T-helper 17 cell (primary cell): ENCODE data around the gene DNAH14. TPM values are rescaled to one million over a fixed set of nuclear protein-coding genes. Genes with fewer than 3 reads are reported as not detected.
"Not testable (repeated sequence)": the region's sequence is repeated elsewhere in the genome, so short reads cannot be mapped to it uniquely, and the experiment has no call there.

Experiments used
- ATAC-seq: fragments of 150-1000 bp; cut with Tn5 transposase; 2 replicates; pipeline ENCODE4 v1.10.0; 2021; ENCODE audit warnings: mild to moderate bottlenecking, moderate library complexity
- DNase-seq, 3 donors: peaks; one replicate each; pipeline versions ENCODE4 v3.0.0 to v3.0.0-alpha.2; 2020 to 2021
- H3K9me3 ChIP-seq: one replicate; pipeline ENCODE4 v1.7.0; 2013; ENCODE audit warnings: low read length, mild to moderate bottlenecking; ENCODE audit not compliant: control insufficient read depth, poor library complexity, severe bottlenecking
- H3K27ac Mint-ChIP-seq: one replicate; pipeline ENCODE4 v1.8.0; 2022; ENCODE audit warnings: mild to moderate bottlenecking, moderate library complexity, mixed read lengths
- H3K27me3 Mint-ChIP-seq: one replicate; pipeline ENCODE4 v1.8.0; 2022; ENCODE audit warnings: mixed read lengths
- H3K36me3 Mint-ChIP-seq: one replicate; pipeline ENCODE4 v1.8.0; 2022; ENCODE audit warnings: low read depth, mixed read lengths
- H3K4me1 Mint-ChIP-seq: one replicate; pipeline ENCODE4 v1.8.0; 2022; ENCODE audit warnings: mild to moderate bottlenecking, mixed read lengths
- H3K4me3 Mint-ChIP-seq: one replicate; pipeline ENCODE4 v1.8.0; 2022; ENCODE audit warnings: mild to moderate bottlenecking, moderate library complexity, mixed read lengths
- total RNA-seq, 4 donors: library from RNA in 2 of 4; stranded (reverse) in 2 of 4; gene quantifications; one replicate each; pipeline ENCODE4 v1.2.3 and lab custom pipeline; 2022 to 2026

The DNAH14 gene
- total RNA-seq, 2 donors from 2014 or later: 1.1 TPM; not detected in 1

- Mint-ChIP-seq H3K27me3 (no peaks in the 10 kb centered on the region), H3K36me3 (no peaks in the 10 kb centered on the region), H3K4me3 (no peak overlapping the region), H3K27ac (no peak overlapping the region), H3K4me1 (no peaks in the 10 kb centered on the region)
- DNase-seq: no peak
- H3K9me3 ChIP-seq: peaks cover 6% of the 10 kb centered on the region
- no peak for ATAC-seq
Measured at GRCh38 chr1:224931605-224932004, 2.1 kb downstream of the DNAH14 start.

GRCh38 chr1:224932607-224933249 is 3.3 kb downstream of the DNAH14 start:
- peaks cover 6% of the 10 kb centered on the region for H3K9me3 ChIP-seq
- Mint-ChIP-seq H3K27ac (no peak overlapping the region), H3K27me3 (no peaks in the 10 kb centered on the region), H3K4me3 (no peak overlapping the region), H3K36me3 (no peaks in the 10 kb centered on the region), H3K4me1 (no peaks in the 10 kb centered on the region)
- DNase-seq (no peak), ATAC-seq (no peak)

GRCh38 chr1:224933584-224933983 is 4.1 kb downstream of the DNAH14 start:
- no peak overlapping the region for H3K4me3 Mint-ChIP-seq
- peaks cover 8% of the 10 kb centered on the region for H3K9me3 ChIP-seq
- no peak overlapping the region for H3K27ac Mint-ChIP-seq
- H3K4me1 Mint-ChIP-seq: no peaks in the 10 kb centered on the region
- ATAC-seq (no peak), DNase-seq (no peak)
- H3K27me3 Mint-ChIP-seq: no peaks in the 10 kb centered on the region
- peaks cover 2% of the 10 kb centered on the region for H3K36me3 Mint-ChIP-seq

- H3K4me3 Mint-ChIP-seq: no peak overlapping the region
- ATAC-seq (no peak), DNase-seq (no peak)
- H3K27ac Mint-ChIP-seq: no peak overlapping the region
- H3K4me1 Mint-ChIP-seq: no peaks in the 10 kb centered on the region
- peaks cover 2% of the 10 kb centered on the region for H3K36me3 Mint-ChIP-seq
- peaks cover 2% of the 10 kb centered on the region for H3K9me3 ChIP-seq
- H3K27me3 Mint-ChIP-seq: no peaks in the 10 kb centered on the region
Measured at GRCh38 chr1:224938652-224939051, 9.2 kb downstream of the DNAH14 start.

GRCh38 chr1:224939844-224940425 is 10.5 kb downstream of the DNAH14 start:
- DNase-seq: no peak
- Mint-ChIP-seq H3K36me3 (peaks cover 2% of the 10 kb centered on the region), H3K27me3 (no peaks in the 10 kb centered on the region), H3K4me1 (no peaks in the 10 kb centered on the region), H3K27ac (no peak overlapping the region), H3K4me3 (no peak overlapping the region)
- no peak for ATAC-seq
- peaks cover 2% of the 10 kb centered on the region for H3K9me3 ChIP-seq

GRCh38 chr1:224940735-224941134 is 11.3 kb downstream of the DNAH14 start:
- H3K27me3 Mint-ChIP-seq, H3K4me1 Mint-ChIP-seq, H3K36me3 Mint-ChIP-seq, H3K9me3 ChIP-seq, ATAC-seq, H3K27ac Mint-ChIP-seq, H3K4me3 Mint-ChIP-seq, DNase-seq: not testable (repeated sequence)

- H3K9me3 ChIP-seq, ATAC-seq, H3K27ac Mint-ChIP-seq, H3K4me3 Mint-ChIP-seq, H3K36me3 Mint-ChIP-seq, H3K4me1 Mint-ChIP-seq, DNase-seq: not testable (repeated sequence)
- H3K27me3 Mint-ChIP-seq: peaks cover 12% of the 10 kb centered on the region
Measured at GRCh38 chr1:224945651-224946348, 16.3 kb downstream of the DNAH14 start.

GRCh38 chr1:224946349-224946691 is 16.8 kb downstream of the DNAH14 start:
- H3K4me1 Mint-ChIP-seq, DNase-seq, ATAC-seq, H3K9me3 ChIP-seq, H3K27ac Mint-ChIP-seq, H3K4me3 Mint-ChIP-seq, H3K36me3 Mint-ChIP-seq: not testable (repeated sequence)
- peaks cover 12% of the 10 kb centered on the region for H3K27me3 Mint-ChIP-seq

GRCh38 chr1:224957696-224958095 is 28.2 kb downstream of the DNAH14 start:
- no peak overlapping the region for H3K4me3 Mint-ChIP-seq

GRCh38 chr1:224958490-224958889 is 29.0 kb downstream of the DNAH14 start:
- H3K27me3 Mint-ChIP-seq: peaks cover 11% of the 10 kb centered on the region
- no peaks in the 10 kb centered on the region for H3K4me1 Mint-ChIP-seq
- H3K27ac Mint-ChIP-seq: no peak overlapping the region
- ATAC-seq (no peak), DNase-seq (no peak)
- no peaks in the 10 kb centered on the region for H3K9me3 ChIP-seq
- no peak overlapping the region for H3K4me3 Mint-ChIP-seq
- no peaks in the 10 kb centered on the region for H3K36me3 Mint-ChIP-seq

More at GRCh38 chr1:224957696-224958095, 28.2 kb downstream of the DNAH14 start:
- no peaks in the 10 kb centered on the region for H3K9me3 ChIP-seq
- Mint-ChIP-seq H3K27me3 (peaks cover 11% of the 10 kb centered on the region), H3K27ac (no peak overlapping the region), H3K4me1 (no peaks in the 10 kb centered on the region), H3K36me3 (no peaks in the 10 kb centered on the region)
- DNase-seq: no peak
- no peak for ATAC-seq

GRCh38 chr1:224959115-224959514 is 29.6 kb downstream of the DNAH14 start:
- ATAC-seq (no peak), DNase-seq (no peak)
- Mint-ChIP-seq H3K4me1 (no peaks in the 10 kb centered on the region), H3K27me3 (peaks cover 11% of the 10 kb centered on the region), H3K36me3 (no peaks in the 10 kb centered on the region), H3K4me3 (no peak overlapping the region), H3K27ac (no peak overlapping the region)
- H3K9me3 ChIP-seq: no peaks in the 10 kb centered on the region

- Mint-ChIP-seq H3K4me1 (no peaks in the 10 kb centered on the region), H3K27ac (no peak overlapping the region), H3K4me3 (no peak overlapping the region), H3K36me3 (no peaks in the 10 kb centered on the region), H3K27me3 (peaks cover 11% of the 10 kb centered on the region)
- DNase-seq (no peak), ATAC-seq (no peak)
- no peaks in the 10 kb centered on the region for H3K9me3 ChIP-seq
Measured at GRCh38 chr1:224959656-224960055, 30.2 kb downstream of the DNAH14 start.

- Mint-ChIP-seq H3K27me3 (peaks cover 14% of the 10 kb centered on the region), H3K36me3 (no peaks in the 10 kb centered on the region), H3K4me3 (no peak overlapping the region), H3K4me1 (peaks cover 3% of the 10 kb centered on the region), H3K27ac (no peak overlapping the region)
- DNase-seq: no peak
- H3K9me3 ChIP-seq: no peaks in the 10 kb centered on the region
- ATAC-seq: no peak
Measured at GRCh38 chr1:224980181-224980580, 50.7 kb downstream of the DNAH14 start.
